GM19351 (cell line): Measurements from ENCODE around the gene TMEM130.

Experiments
- ATAC-seq: cut with Tn5 transposase; IDR thresholded peaks from one replicate; pipeline ENCODE4 v1.9.1; 2021; ENCODE audit warnings: mild to moderate bottlenecking, moderate library complexity; ENCODE audit not compliant: unreplicated experiment

TMEM130 gene

DNA sequence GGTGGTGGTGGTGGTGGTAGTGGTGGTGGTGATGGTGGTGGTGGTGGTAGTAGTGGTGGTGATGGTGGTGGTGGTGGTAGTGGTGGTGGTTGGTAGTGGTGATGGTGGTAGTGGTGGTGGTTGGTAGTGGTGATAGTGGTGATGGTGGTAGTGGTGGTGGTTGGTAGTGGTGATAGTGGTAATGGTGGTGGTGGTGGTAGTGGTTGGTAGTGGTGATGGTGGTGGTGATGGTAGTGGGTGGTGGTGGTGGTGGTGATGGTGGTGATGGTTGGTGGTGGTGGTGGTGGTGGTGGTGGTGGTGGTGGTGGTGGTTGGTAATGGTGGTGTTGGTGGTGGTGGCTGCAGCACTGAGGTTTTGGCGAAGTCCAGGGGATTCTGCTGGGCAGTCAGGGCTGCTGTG, 58.5 kb downstream of the TMEM130 start:
- no peak for ATAC-seq

GRCh38 chr7:98810153-98810802, 59.5 kb downstream of the TMEM130 start:
- no peak for ATAC-seq

DNA sequence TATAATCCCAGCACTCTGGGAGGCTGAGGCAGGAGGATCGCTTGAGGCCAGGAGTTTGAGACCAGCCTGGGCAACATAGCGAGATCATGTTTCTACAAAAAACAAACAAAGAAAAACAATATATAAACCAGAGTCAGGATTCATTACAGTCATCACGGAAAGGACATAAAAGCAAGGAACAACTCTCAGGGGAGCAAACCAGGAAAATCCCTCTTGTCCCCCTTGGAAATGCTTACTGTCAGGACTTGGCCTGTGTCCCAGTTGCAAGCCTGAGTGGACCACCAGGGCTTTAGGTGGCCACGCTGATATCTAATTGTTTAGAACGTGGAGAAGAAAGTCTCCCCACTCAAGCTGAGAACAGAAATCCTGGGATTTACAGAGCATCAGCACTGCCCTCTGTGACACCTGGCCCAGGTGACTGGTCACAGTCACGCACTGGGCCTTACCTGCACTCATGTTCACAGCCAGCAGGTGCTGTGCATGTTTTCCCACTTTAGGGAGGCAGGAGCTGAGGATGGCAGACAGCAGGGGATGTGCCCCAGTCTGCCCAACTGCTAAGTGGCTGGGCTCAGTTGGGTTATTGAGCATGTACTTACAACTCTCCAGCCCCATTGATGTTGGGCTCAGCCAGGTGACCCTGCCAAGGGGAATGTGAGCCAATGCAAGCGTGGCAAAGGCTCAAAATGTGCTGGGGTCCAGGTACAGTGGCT, 60.9 kb downstream of the TMEM130 start:
- no peak for ATAC-seq

- no peak for ATAC-seq
These were observed 62.5 kb downstream of the TMEM130 start for GRCh38 chr7:98807068-98808048.

- ATAC-seq = no peak
These were observed 63.6 kb downstream of the TMEM130 start for GRCh38 chr7:98805956-98806838.

DNA sequence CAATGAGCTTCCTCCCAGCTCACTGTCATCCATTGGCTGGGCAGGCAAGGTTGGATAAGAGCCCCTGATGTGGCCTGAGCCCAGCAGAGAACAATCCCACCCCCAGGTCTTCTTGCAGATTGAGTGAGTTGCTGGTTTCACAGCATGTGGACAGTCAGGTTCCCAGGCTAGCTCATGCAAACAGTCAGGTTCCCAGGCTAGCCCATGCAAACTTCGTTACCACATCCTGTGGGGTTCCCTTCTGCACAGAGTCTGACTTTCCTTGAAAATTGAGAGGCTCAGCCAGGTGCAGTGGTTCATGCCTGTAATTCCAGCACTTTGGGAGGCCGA, 67.1 kb downstream of the TMEM130 start:
- ATAC-seq = peak; percentile 36

- ATAC-seq = peak; percentile 84
These were observed 67.6 kb downstream of the TMEM130 start for GRCh38 chr7:98802088-98802780.

- no peak for ATAC-seq
These were observed 68.8 kb downstream of the TMEM130 start for GRCh38 chr7:98800996-98801395.

DNA sequence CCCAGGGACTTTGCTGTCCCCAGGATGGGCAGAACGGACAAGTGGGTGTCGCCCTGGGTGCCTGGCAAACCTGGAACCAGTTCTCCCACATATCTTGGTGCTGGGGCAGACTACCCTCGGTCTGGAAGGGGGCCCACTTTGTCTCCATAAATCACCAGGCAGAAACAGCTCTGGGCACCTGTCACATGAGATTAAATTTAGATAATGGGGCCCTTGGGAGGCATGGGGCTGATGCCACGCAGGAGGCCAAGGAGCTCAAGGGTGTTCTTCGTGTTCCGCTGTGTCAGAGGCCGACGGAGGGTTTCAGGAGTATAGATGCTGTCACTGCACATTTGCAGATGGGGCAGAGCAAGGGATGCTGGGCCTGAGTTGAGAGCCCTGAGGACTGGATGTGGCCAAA, 72.7 kb downstream of the TMEM130 start:
- no peak for ATAC-seq
